GM19239 (cell line): ENCODE measurements around the gene RAPGEF5.
A peak's percentile ranks its signal among the peaks of the same experiment; 100 is the strongest.

ENCODE experiments used
- DNase-seq: peaks from one replicate; pipeline ENCODE4 v3.0.0; 2011; ENCODE audit warnings: low spot score; ENCODE audit not compliant: insufficient read length
- FAIRE-seq: peaks from 2 replicates; lab custom pipeline; 2011; peaks lifted over from hg19 to GRCh38; lab: Jason Lieb, UNC

RAPGEF5 gene

GRCh38 chr7:22200238-22200637 is 156.7 kb downstream of the RAPGEF5 start:
- DNase-seq (no peak), FAIRE-seq (no peak)

DNA sequence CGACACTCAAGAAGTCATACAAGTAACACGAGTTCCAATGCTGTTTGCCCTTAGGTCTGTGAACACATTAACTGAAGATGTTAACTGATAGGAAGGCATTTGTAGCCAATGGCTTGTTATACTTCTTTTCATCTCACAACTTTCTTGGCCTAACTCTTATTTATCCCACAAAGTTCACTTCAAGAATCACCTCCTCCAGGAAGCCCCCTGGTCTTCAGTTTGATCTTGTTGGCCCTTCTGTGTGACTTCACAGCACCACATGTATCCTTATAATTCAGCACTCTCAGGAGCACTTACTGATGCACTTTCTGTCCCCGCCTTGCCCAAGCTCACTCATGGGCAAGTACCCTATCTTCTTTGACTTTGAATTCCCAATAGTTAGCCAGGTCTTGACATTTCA is 159.6 kb downstream of the RAPGEF5 start:
- no peak for DNase-seq
- no peak for FAIRE-seq

DNA sequence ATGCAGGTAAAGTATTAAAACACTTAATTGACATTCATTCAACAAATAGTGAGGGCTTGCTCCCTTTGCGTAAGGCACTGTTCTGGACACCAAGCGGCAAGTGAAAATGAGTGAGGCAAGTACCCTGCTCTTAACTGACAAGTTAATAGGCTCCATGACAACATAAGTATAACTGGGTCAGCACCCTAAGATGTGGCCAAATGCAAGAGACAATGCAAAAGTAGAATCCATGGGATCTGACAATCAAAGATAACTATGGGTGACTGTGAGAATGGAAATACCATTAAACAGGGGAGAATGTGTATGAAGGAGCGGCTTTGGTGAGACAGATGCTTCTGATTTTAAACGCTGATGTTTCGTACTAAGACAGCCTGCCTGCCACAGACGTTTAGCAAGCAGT is 160.5 kb downstream of the RAPGEF5 start:
- FAIRE-seq, result no peak
- no peak for DNase-seq

GRCh38 chr7:22195397-22196172 is 161.4 kb downstream of the RAPGEF5 start:
- DNase-seq (no peak), FAIRE-seq (peak; percentile 45)

- FAIRE-seq (no peak), DNase-seq (no peak)
These were observed 162.2 kb downstream of the RAPGEF5 start for GRCh38 chr7:22194658-22195273.

GRCh38 chr7:22193450-22193983 is 163.4 kb downstream of the RAPGEF5 start:
- FAIRE-seq, result no peak
- DNase-seq, result no peak

GRCh38 chr7:22192801-22193200 is 164.2 kb downstream of the RAPGEF5 start:
- FAIRE-seq, result no peak
- DNase-seq, result no peak

DNA sequence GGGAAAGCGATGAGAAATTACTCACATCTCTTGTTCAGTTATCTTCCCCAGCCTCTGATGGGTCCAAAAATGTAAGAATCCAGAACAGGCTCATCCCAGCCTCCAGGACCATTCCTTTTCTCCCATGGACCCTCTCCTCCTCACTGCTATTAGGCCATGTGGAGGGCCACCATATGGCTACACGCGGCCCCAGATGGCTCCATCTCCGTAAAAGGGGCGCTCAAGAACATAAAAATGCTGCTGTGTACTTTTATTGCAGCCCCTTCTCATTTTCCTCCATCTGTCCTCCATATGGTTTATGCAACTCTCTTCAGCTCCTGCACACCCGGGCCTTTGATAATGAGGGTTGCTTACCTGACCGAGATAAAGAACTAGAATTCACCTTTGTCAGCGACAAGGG is 166.2 kb downstream of the RAPGEF5 start:
- DNase-seq, result no peak
- FAIRE-seq, result no peak

DNA sequence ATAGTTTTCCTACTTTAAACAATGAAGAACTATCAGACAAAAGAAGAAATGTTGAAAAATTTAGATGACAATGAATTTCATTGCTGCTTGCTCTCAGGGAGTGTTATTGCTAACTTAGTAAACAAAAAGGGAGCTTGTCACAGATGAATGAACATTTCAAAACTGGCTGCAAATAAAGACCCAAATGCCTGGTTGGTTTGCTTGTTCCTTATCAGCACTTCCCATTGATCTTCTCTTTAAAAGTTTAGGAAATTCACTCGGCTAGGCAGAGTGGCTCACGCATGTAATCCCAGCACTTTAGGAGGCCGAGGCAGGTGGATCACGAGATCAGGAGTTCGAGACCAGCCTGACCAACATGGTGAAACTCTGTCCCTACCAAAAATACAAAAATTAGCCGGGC is 167.2 kb downstream of the RAPGEF5 start:
- no peak for DNase-seq
- FAIRE-seq, result no peak

DNA sequence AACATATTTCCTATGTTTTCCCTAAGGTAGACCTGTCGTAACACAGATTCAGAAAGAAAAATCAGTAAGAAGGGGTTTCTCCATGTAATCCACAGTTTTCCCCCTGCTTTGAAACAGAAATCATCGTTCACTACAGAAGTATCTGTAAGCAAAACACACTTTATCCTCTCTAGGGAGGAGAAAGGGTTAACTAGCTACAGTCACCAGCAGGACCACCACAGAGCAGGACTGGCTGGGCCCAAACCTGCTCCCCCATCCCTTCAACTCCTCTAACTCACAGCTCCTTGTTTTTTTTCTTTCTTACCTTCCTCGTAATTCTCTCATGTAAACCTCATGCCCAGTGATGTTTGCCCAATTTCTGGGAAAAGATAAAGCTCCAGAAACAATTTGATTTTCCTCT is 167.7 kb downstream of the RAPGEF5 start:
- no peak for FAIRE-seq
- no peak for DNase-seq

- no peak for FAIRE-seq
- no peak for DNase-seq
These were observed 169.1 kb downstream of the RAPGEF5 start for GRCh38 chr7:22187691-22188348.

- FAIRE-seq (no peak), DNase-seq (no peak)
These were observed 171.4 kb downstream of the RAPGEF5 start for GRCh38 chr7:22185559-22185958.

GRCh38 chr7:22184549-22185199 is 172.3 kb downstream of the RAPGEF5 start:
- FAIRE-seq, result peak; percentile 64

GRCh38 chr7:22183522-22184280 is 173.3 kb downstream of the RAPGEF5 start:
- DNase-seq, result no peak
- FAIRE-seq, result no peak

More at GRCh38 chr7:22184549-22185199, 172.3 kb downstream of the RAPGEF5 start:
- no peak for DNase-seq

DNA sequence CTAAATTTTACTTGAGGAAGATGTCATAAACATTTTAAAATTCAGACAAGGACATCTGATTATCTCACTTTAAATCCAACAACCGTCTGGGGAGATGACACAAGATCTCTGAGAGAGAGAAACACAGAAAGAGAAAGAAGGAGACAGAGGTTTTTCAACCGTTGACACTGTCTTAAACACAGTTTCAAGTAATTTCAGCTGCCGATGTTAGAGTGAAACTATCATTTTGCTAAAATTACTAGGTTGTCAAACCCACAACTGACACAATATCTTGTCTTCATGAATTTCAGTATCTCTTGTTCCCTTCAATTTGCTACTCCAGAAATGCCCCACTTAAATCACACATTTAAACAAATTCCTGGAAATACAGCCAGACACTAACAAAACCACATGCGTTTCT is 174.8 kb downstream of the RAPGEF5 start:
- FAIRE-seq (no peak), DNase-seq (no peak)

GRCh38 chr7:22181663-22182062 is 175.3 kb downstream of the RAPGEF5 start:
- DNase-seq (no peak), FAIRE-seq (peak; percentile 48)

DNA sequence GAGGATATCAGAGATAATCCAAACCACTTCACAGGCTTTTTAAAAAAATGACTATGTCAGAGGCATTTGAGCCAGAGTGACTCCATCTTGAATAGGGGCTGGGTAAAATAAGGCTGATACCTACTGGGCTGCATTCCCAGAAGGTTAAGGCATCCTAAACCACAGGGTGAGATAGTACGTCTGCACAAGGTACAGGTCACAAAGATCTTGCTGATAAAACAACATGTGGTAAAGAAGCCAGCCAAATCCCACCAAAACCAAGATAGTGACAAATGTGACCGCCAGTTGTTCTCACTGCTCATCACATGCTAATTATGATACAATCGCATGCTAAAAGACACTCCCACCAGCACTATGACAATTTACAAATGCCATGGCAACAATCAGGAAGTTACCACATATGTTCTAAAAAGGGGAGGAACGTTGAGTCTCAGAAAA is 177.5 kb downstream of the RAPGEF5 start:
- DNase-seq (no peak), FAIRE-seq (peak; percentile 66)

GRCh38 chr7:22178735-22179134 is 178.2 kb downstream of the RAPGEF5 start:
- no peak for DNase-seq
- no peak for FAIRE-seq

DNA sequence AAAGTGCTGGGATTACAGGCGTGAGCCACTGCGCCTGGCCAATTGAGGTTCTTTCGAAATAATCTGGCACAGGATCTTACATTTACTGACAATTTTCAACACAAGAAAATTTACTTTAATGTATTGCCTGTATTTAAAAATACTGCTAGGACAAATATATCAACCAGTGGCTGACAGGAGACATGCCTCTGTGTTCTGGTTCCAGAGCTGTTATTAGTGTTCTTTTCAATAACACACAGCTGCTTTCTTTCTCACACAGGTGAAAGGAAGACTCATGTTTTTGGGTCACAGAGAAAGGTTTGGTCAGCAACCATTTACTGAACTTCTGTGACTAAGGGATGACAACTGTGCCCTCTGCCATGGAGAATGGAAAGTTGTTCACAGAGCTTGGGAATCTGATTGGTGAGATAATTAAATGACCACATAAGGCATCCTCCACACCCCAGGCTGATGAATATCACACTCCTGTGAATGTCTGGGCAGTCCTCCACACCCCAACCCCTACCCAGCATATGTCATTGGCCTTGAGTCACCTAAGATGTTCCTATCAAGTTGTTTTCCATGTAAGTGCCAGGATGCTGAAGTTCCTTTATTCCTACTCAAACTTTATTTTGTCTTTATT is 180.1 kb downstream of the RAPGEF5 start:
- DNase-seq (no peak), FAIRE-seq (no peak)
